ENCODE measurements around the gene ATOH8. TPM values are rescaled to one million over a fixed set of nuclear protein-coding genes. Genes with fewer than 3 reads are reported as not detected.
A peak's percentile ranks its signal among the peaks of the same experiment; 100 is the strongest.

ATOH8 gene
- total RNA-seq, 1 donor from 2014 or later: 8.4 TPM

DNA sequence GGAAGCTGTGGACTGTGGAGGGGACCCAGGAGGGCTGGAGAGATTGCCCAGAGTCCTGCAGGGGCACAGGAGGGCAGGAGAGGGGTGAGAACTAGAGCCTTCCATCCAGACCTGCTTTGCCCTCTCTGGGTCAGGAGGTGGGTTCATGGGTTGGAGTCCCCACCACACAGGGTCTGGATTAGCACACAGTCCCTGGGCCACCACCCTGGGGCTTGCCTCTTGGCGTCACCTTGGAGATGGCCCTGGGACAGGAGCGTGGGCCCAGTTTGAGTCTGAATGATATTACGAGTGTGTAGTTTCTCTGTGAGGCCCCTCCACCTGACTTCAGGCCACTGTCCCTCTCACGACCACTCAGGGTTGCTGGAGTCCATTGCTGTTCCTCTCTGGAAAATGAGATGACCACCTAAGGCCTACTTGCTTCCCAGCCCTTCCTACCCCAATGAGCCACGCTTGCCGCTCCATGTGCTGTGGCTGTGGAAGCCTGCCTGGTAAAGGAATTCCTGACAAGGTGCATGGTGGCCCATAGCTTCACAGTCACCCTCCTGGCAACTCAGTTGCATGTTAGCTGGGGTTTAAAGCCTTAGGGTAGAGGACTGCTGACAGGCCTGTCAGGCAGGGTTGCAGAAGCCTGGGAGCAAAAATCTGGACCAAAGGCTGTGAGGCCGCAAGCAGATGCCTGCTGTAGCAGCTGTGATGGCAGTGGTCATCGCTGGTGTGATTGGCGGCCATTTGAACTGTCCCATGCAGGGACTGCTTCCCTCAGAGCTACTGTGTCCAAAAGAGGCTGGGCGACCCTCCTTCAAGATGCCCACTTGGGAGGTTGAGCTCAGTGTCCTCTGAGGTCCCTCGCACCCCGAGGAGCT lies 14.2 kb downstream of the ATOH8 start:
- H3K9ac ChIP-seq (ENCODE audit: low read depth in 1 of 3, low read length in 3 of 3): peak overlapping the region; percentile 11 to 72 (median 61)
- H3K4me3 ChIP-seq (ENCODE audit: low read length in 3 of 3): peak overlapping the region; percentile 12 to 49 (median 14)
- no peaks in the 10 kb centered on the region for H3K27me3 ChIP-seq (ENCODE audit: control insufficient read depth in 3 of 3, insufficient read depth in 3 of 3, low read length in 3 of 3)
- no peaks in the 10 kb centered on the region for H3K9me3 ChIP-seq (ENCODE audit: control insufficient read depth in 3 of 3, low read length in 3 of 3)
- H3K36me3 ChIP-seq (ENCODE audit: control insufficient read depth in 3 of 3, insufficient read depth in 3 of 3, low read length in 3 of 3): peaks cover 9 to 40% (median 31%) of the 10 kb centered on the region in 3 donors
- H3K27ac ChIP-seq (ENCODE audit: low read depth, low read length): no peak overlapping the region
- H3K4me1 ChIP-seq (ENCODE audit: control insufficient read depth in 3 of 3, insufficient read depth in 3 of 3, low read length in 3 of 3): peaks cover 75 to 90% (median 78%) of the 10 kb centered on the region in 3 donors

DNA sequence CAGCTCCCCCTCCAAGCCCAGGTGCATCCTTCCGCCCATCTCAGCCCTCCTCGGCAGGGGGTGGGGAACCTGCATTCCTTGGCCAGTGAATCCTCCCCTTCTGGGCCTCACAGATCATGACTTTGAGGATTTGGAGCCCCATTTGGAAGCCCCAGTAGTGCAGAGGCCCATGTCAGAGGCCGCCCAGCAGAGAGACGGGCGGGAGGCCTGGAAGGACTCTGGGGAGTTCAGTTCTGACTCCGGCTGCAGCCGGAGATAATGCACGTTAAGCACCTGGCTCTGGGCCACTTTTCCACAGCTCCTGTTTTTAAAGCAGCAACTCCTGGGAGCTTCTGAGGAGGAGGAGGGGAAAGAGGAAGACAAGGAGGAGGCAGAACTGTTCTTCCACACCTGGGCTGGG lies 14.9 kb downstream of the ATOH8 start:
- Histone ChIP-seq H3K9ac (ENCODE audit: low read depth in 1 of 3, low read length in 3 of 3) (peak overlapping the region; percentile 11 to 72 (median 57)), H3K27ac (ENCODE audit: low read depth, low read length) (no peak overlapping the region), H3K4me3 (ENCODE audit: low read length in 3 of 3) (peak overlapping the region in 2 of 3 donors; percentile 12 to 49), H3K36me3 (ENCODE audit: control insufficient read depth in 3 of 3, insufficient read depth in 3 of 3, low read length in 3 of 3) (peaks cover 9 to 40% (median 30%) of the 10 kb centered on the region in 3 donors), H3K27me3 (ENCODE audit: control insufficient read depth in 3 of 3, insufficient read depth in 3 of 3, low read length in 3 of 3) (no peaks in the 10 kb centered on the region), H3K4me1 (ENCODE audit: control insufficient read depth in 3 of 3, insufficient read depth in 3 of 3, low read length in 3 of 3) (peaks cover 78 to 91% (median 79%) of the 10 kb centered on the region in 3 donors), H3K9me3 (ENCODE audit: control insufficient read depth in 3 of 3, low read length in 3 of 3) (no peaks in the 10 kb centered on the region)

DNA sequence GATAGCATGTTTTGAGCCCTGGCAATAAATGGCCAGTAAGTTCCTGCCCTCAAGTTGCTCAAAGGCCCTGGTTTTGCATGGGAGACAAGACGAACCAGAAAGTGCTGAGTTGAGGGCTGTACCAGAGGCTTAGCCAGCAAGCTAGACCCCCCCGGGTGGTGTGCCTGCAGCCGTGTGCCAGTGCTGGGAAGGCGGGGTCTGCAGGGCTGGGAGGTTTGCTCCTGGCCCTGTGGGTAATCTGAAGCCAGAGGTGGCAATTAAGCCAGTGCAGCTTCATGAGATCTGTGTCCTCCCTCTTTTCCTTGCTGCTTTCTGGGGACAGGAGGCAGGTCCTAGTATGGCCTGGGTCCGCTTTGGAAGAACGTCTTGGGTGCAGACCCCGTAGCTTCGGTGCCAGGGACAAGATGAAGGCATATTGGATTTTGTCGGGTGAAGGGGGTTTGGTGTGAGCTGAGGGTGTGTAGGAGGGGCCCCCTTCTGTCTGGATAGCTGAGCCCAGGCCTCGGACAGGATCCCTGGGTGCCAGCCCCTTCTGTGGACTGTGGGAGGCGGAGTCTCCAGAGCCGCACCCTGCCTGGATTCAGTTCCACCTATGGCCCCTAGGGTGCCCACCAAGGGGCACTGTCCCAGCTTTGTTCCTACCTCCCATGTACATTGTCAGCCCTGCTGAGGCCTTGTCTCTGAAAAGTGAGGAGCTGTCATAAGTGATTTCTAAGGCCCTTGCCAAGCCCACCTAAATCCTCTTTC lies 15.6 kb downstream of the ATOH8 start:
- no peak overlapping the region for H3K27ac ChIP-seq (ENCODE audit: low read depth, low read length)
- peaks cover 7 to 34% (median 23%) of the 10 kb centered on the region in 3 donors for H3K36me3 ChIP-seq (ENCODE audit: control insufficient read depth in 3 of 3, insufficient read depth in 3 of 3, low read length in 3 of 3)
- H3K9ac ChIP-seq (ENCODE audit: low read depth in 1 of 3, low read length in 3 of 3): peak overlapping the region in 2 of 3 donors; percentile 40 to 72
- H3K9me3 ChIP-seq (ENCODE audit: control insufficient read depth in 3 of 3, low read length in 3 of 3): no peaks in the 10 kb centered on the region
- H3K4me1 ChIP-seq (ENCODE audit: control insufficient read depth in 3 of 3, insufficient read depth in 3 of 3, low read length in 3 of 3): peaks cover 78 to 91% (median 79%) of the 10 kb centered on the region in 3 donors
- H3K4me3 ChIP-seq (ENCODE audit: low read length in 3 of 3): no peak overlapping the region
- no peaks in the 10 kb centered on the region for H3K27me3 ChIP-seq (ENCODE audit: control insufficient read depth in 3 of 3, insufficient read depth in 3 of 3, low read length in 3 of 3)

DNA sequence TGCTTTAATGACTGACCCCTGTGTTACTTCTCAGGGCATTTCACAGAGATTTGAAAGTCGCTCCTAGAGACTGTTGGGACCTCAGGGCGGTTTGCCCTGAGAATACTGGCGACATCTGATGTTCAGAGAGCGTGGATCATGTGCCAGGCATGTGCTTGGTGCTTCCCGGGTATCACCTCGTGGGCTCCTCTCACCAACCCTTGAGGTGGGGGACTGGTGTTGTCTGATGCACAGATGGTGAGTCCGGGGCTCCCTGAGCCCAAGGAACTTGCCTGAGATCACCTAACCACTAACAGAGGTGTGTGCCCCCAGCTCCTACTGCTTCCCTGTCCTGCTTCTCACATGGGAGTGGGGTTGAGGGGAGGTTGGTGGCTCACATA lies 16.2 kb downstream of the ATOH8 start:
- H3K27ac ChIP-seq (ENCODE audit: low read depth, low read length): peak overlapping the region; percentile 13
- H3K4me1 ChIP-seq (ENCODE audit: control insufficient read depth in 3 of 3, insufficient read depth in 3 of 3, low read length in 3 of 3): peaks cover 80 to 92% (median 81%) of the 10 kb centered on the region in 3 donors

DNA sequence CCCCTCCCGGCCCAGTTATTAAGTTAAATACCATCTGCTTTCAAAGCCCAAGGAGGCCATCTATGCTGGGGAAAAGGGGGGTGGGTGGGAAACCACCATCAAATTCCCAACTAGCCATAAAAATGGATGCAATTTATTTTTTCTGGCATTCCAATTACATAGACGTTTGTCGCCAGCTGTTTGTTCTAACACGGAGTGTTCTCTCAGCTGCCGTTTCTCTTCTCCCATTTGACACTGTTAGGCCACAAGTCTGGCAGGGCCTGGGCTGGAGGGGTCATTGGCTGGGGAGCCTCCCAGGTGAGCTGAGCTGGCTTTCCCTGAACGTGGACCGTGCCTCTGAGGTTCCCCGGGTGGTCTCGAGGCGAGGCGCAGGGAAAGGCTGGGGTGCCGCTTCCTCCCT lies 16.6 kb downstream of the ATOH8 start:
- Histone ChIP-seq H3K4me1 (ENCODE audit: control insufficient read depth in 3 of 3, insufficient read depth in 3 of 3, low read length in 3 of 3) (peaks cover 84 to 96% (median 85%) of the 10 kb centered on the region in 3 donors), H3K27ac (ENCODE audit: low read depth, low read length) (peak overlapping the region; percentile 96), H3K4me3 (ENCODE audit: low read length in 3 of 3) (no peak overlapping the region), H3K36me3 (ENCODE audit: control insufficient read depth in 3 of 3, insufficient read depth in 3 of 3, low read length in 3 of 3) (peaks cover 0 to 25% (median 13%) of the 10 kb centered on the region in 3 donors), H3K27me3 (ENCODE audit: control insufficient read depth in 3 of 3, insufficient read depth in 3 of 3, low read length in 3 of 3) (no peaks in the 10 kb centered on the region), H3K9me3 (ENCODE audit: control insufficient read depth in 3 of 3, low read length in 3 of 3) (no peaks in the 10 kb centered on the region), H3K9ac (ENCODE audit: low read depth in 1 of 3, low read length in 3 of 3) (peak overlapping the region in 1 of 3 donors; percentile 75)

More for the DNA sequence above, 16.2 kb downstream of the ATOH8 start:
- Histone ChIP-seq H3K9ac (ENCODE audit: low read depth in 1 of 3, low read length in 3 of 3) (peak overlapping the region in 1 of 3 donors; percentile 40), H3K9me3 (ENCODE audit: control insufficient read depth in 3 of 3, low read length in 3 of 3) (no peaks in the 10 kb centered on the region), H3K36me3 (ENCODE audit: control insufficient read depth in 3 of 3, insufficient read depth in 3 of 3, low read length in 3 of 3) (peaks cover 2 to 28% (median 17%) of the 10 kb centered on the region in 3 donors), H3K4me3 (ENCODE audit: low read length in 3 of 3) (no peak overlapping the region), H3K27me3 (ENCODE audit: control insufficient read depth in 3 of 3, insufficient read depth in 3 of 3, low read length in 3 of 3) (no peaks in the 10 kb centered on the region)

DNA sequence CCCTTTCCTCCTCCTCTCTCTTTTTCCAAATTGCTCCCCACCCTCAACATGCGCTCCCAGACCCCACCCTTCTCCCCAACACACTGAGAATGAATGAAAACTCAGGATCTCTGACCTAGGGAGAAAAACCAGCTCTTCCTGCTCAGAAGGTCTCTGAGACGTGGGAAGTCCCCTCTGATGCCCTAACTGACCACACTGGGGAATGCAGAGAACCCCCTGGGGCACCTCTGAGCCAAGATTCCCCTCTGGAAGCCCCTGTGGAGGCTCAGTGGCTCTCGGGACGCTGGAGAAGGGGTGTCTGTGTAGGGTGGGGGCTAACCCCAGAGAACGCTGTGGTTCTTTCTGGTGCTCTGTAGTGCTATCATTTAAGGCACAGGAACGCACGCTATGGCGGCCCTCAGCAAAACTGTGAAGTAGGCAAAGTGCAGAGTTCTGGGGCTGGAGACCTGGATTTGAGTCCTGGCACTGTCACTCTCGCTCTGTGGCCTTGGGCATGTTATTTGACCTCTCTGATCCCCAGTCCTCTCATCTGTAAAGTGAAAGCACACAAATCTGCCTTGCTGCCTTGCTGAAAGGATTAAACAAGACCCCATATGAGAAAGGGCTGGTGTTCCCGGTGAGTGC lies 17.1 kb downstream of the ATOH8 start:
- Histone ChIP-seq H3K4me1 (ENCODE audit: control insufficient read depth in 3 of 3, insufficient read depth in 3 of 3, low read length in 3 of 3) (peaks cover 89 to 97% (median 89%) of the 10 kb centered on the region in 3 donors), H3K9ac (ENCODE audit: low read depth in 1 of 3, low read length in 3 of 3) (peak overlapping the region; percentile 16 to 75 (median 63)), H3K9me3 (ENCODE audit: control insufficient read depth in 3 of 3, low read length in 3 of 3) (no peaks in the 10 kb centered on the region), H3K27ac (ENCODE audit: low read depth, low read length) (peak overlapping the region; percentile 96), H3K27me3 (ENCODE audit: control insufficient read depth in 3 of 3, insufficient read depth in 3 of 3, low read length in 3 of 3) (no peaks in the 10 kb centered on the region), H3K4me3 (ENCODE audit: low read length in 3 of 3) (peak overlapping the region in 2 of 3 donors; percentile 59 to 66), H3K36me3 (ENCODE audit: control insufficient read depth in 3 of 3, insufficient read depth in 3 of 3, low read length in 3 of 3) (peaks cover 0 to 23% (median 8%) of the 10 kb centered on the region in 3 donors)

DNA sequence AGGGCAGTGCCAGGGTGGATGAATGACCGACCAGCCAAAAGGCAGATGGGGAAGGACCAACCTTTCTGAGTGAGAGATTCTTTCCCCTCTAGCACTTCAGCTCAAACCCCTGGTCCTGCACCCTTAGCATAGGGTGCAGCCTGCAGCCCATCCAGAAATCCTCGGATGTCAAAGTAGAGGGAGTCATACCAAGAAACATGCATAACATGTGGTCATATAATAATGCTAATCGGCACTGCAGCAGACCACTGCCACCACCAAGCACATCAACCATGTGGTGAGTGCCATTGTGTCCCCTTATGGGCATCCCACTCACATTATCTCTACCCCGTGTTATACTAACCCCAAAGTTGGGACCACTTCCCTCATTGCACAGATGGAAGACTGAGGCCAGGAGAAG lies 17.7 kb downstream of the ATOH8 start:
- no peaks in the 10 kb centered on the region for H3K27me3 ChIP-seq (ENCODE audit: control insufficient read depth in 3 of 3, insufficient read depth in 3 of 3, low read length in 3 of 3)
- H3K4me3 ChIP-seq (ENCODE audit: low read length in 3 of 3): peak overlapping the region; percentile 59 to 66 (median 62)

DNA sequence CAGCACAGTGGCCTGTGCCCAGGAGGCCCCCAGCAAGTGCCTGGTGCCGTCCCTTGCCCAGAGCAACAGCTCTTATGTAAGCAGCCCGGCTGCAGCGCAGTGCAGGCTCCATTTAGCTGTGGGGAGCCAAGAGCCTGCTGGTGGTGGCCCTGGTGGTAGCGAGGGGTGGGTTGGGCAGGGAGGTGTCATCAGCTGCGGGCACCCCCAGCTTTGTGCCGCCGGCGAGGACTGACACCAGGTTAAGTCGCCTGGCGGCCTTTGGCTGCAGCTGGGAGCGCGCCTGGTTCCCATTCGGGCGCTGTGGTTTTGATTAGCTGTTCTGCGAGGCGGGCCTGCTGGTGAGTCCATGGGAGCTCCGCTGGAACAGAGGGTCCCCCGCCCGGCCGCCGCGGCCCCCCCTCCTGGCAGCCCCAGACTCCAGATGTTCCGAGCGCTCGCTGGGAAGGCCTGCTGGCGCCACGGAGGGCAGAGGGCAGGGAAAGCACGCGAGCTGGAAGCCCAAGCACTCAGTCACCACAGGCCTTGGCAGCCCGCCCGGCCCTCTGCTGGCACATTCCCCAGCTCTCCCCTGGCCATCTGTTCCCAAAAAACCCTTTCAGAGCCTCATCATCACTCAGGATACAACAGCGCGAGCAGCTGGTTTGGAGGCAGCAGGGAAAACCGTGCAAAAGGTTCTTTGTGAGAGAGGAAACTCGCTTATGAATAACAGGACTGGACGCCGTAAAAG lies 18.4 kb downstream of the ATOH8 start:
- H3K27me3 ChIP-seq (ENCODE audit: control insufficient read depth in 3 of 3, insufficient read depth in 3 of 3, low read length in 3 of 3): no peaks in the 10 kb centered on the region
- H3K4me3 ChIP-seq (ENCODE audit: low read length in 3 of 3): peak overlapping the region; percentile 62 to 76 (median 64)
- no peaks in the 10 kb centered on the region for H3K9me3 ChIP-seq (ENCODE audit: control insufficient read depth in 3 of 3, low read length in 3 of 3)
- peak overlapping the region; percentile 96 for H3K27ac ChIP-seq (ENCODE audit: low read depth, low read length)
- H3K9ac ChIP-seq (ENCODE audit: low read depth in 1 of 3, low read length in 3 of 3): peak overlapping the region; percentile 63 to 83 (median 81)
- H3K4me1 ChIP-seq (ENCODE audit: control insufficient read depth in 3 of 3, insufficient read depth in 3 of 3, low read length in 3 of 3): peaks cover 93 to 97% (median 97%) of the 10 kb centered on the region in 3 donors
- H3K36me3 ChIP-seq (ENCODE audit: control insufficient read depth in 3 of 3, insufficient read depth in 3 of 3, low read length in 3 of 3): peaks cover 0 to 24% (median 6%) of the 10 kb centered on the region in 3 donors

More for the DNA sequence above, 17.7 kb downstream of the ATOH8 start:
- Histone ChIP-seq H3K4me1 (ENCODE audit: control insufficient read depth in 3 of 3, insufficient read depth in 3 of 3, low read length in 3 of 3) (peaks cover 92 to 97% (median 92%) of the 10 kb centered on the region in 3 donors), H3K9ac (ENCODE audit: low read depth in 1 of 3, low read length in 3 of 3) (peak overlapping the region; percentile 60 to 75 (median 63)), H3K27ac (ENCODE audit: low read depth, low read length) (peak overlapping the region; percentile 96), H3K9me3 (ENCODE audit: control insufficient read depth in 3 of 3, low read length in 3 of 3) (no peaks in the 10 kb centered on the region), H3K36me3 (ENCODE audit: control insufficient read depth in 3 of 3, insufficient read depth in 3 of 3, low read length in 3 of 3) (peaks cover 0 to 23% (median 6%) of the 10 kb centered on the region in 3 donors)

Data from skeletal muscle tissue (tissue), 4 donors.